Spleen (tissue), 7 donors: Measurements from ENCODE around the gene EFEMP2.

Source experiments
- CTCF ChIP-seq, 11 experiments: fragments of 200-600 bp in 7 of 11; fragments of 450-650 bp in 4 of 11; sonication (generic) in 4 of 11; IDR thresholded peaks in 8 of 11; conservative IDR thresholded peaks in 3 of 11; 1 replicate in 7 of 11; 2 replicates in 4 of 11; pipeline versions ENCODE4 v1.4.0 to v1.8.0; 2016 to 2021; ENCODE audit warnings: antibody characterized with exemption in 11 of 11, inconsistent platforms in 4 of 11, mild to moderate bottlenecking in 1 of 11
- POLR2A ChIP-seq, 3 donors: fragments of 450-650 bp; IDR thresholded peaks; one replicate each; pipeline ENCODE4 v1.5.1; 2017; ENCODE audit warnings: antibody characterized with exemption in 3 of 3, mild to moderate bottlenecking in 1 of 3
- donor health status: DM: no; HTN: no; CAD: no; lungs with moderate emphysema.
- donor health status: DM: no; HTN: no; CAD: no.
- donor health status: DM: no; HTN: no; CAD: no.

GRCh38 chr11:65842144-65842543 lies 30.5 kb downstream of the EFEMP2 start:
- no peak for TF ChIP-seq CTCF (IDR thresholded peaks at IDR 0.05 in 8 of 11, conservative IDR thresholded peaks at IDR 0.05 in 3 of 11)
- no peak for TF ChIP-seq POLR2A (IDR thresholded peaks at IDR 0.05)
